Stimulated activated CD4-positive, alpha-beta T cell treated with anti-CD3 and anti-CD28 coated beads, Interleukin-4, amount 100 ng/mL, for 1 hour (primary cell): ENCODE measurements around the gene ZNF189.

Experiments
- DNase-seq: peaks from one replicate; pipeline ENCODE4 v3.0.0-alpha.2; 2020

Gene ZNF189

GRCh38 chr9:101455656-101456240, 57.1 kb downstream of the ZNF189 start:
- DNase-seq, result no peak

GRCh38 chr9:101457003-101457402, 58.4 kb downstream of the ZNF189 start:
- DNase-seq, result no peak

GRCh38 chr9:101458963-101459631, 60.4 kb downstream of the ZNF189 start:
- no peak for DNase-seq
